ENCODE data around the gene CLECL1.

Gene CLECL1

DNA sequence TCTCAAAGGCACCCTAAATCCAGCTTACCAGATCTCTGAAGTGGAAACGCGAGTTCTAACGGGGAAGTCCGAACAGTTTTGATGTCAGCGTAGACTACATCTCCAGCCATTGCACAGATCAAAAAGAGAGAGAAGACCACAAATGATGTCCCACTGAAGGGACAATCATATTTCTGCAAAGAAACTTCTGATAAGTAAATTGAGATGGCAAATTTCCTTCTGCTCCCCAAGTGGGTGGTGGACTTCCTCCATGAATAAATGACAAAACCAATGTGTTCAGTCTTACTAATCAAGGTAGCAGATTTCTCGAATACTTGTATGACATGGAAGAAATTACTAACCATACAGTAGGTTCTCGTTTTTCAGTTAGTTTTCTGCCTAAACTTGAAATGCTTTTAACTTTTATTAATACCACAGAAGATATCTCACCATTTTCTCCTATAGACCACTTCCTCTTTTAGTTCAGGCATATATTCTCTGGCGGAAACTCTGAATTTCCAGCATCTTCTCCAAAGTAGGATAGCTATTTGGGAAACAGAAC, at the start of gene CLECL1:
TSS of gene CLECL1 (minus strand) at position 177 of the 541 bp plus-strand sequence.
- DNase-seq, result peak in 1 of 2 donors; percentile 43

DNA sequence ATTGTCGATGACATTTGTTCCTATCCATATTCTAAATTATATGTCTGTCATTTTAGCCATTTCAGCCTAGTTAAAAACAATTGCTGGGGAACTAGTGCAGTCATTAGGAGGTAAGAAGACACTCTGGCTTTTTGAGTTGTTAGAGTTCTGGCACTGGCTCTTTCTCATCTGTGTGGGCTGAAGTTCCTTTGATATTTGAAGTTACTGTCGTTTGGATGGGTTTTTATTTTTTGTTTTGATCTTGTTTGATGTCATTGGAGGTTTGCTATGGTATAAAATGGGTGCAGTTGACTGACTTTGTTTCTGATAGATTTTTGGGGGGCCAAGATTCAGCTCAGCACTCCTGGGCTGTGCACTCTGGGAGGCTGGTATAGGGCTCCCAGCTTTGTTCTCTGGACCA, 48.5 kb upstream of the CLECL1 start:
- DNase-seq, result no peak

DNA sequence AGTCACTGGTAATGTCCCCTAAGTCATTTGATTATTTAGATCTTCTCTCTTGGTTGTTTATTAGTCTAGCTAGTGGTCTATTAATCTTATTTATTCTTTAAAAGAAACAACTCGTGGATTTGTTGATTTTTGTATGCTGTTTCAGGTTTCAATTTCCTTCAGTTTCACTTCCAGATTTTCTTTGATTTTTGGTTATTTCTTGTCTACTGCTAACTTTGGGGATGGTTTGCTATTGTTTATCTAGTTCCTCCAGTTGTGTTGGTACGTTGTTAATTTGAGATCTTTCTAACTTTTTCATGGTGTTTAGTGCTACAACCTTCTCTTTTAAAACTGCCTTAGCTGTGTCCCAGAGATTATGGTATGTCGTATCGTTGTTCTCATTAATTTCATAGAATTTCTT, 46.3 kb upstream of the CLECL1 start:
- peak in 1 of 2 donors; percentile 25 for DNase-seq

DNA sequence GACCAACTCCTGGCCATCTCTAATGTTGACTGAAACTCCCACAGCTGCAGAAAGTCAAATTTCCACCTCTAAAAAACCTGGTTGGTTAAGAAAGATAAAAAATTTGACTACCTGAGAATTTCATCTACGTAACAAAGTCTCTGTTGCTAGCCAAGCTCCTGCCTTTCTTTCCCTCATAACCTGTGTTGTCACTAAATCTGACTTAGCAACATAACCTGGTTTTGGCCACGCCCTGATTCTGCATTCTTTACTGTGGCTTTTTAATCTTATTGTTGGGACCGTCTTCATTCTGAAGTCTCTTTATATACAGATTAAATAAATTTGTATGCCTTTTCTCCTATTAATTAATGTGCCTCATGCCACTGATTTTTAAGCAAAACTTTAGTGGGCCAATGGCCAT, 43.9 kb upstream of the CLECL1 start:
- DNase-seq, result peak in 1 of 2 donors; percentile 60

DNA sequence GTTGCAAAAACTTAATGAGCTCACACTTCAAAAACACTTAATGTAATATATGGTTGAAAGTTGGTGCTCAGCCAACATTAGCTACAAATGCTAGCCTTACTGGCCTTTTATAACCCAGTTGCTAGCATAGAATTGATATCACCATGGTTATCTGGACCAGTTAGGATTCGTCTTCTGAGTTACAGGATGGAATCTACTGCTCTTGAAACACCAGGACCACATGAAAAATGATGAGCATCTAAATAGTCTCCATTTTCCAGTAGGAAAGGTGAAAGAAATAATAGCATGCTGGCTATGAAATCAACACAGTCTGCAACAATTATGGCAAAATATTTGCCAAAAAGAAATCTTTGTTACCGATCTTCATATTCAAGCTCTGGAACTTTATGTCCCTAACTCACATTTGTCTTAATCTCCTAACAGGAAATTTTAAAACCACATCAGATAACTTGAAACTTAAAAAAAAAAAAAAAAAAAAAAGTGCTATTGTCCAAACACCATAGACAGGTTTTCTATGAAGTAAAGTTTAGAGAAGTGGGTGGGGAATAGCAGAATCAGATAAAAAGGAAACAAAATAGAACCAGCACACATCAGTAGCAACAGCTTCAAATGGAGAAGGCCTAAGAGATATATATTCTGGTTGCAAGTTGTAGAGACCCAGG, 40.5 kb upstream of the CLECL1 start:
- peak in 1 of 2 donors; percentile 76 for DNase-seq

DNA sequence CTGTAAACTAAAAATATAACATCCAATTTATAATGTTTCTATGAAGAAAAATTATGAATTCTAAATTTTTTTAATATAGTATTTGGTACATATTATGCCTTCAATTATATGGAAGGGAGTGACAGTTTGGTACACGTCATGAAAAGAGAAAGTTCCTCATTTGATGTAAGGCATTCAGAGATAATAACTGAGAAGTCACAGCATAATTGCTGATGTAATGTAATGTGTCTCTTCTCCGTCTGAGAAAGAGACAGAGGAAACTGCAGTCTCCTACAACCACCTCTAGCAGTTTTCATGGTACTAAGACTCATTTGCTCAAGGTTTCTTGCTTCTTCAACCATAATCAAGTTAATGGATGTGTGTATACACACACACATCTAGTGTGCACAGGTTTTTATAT, 30.1 kb upstream of the CLECL1 start:
- peak; percentile 43 to 75 for DNase-seq

DNA sequence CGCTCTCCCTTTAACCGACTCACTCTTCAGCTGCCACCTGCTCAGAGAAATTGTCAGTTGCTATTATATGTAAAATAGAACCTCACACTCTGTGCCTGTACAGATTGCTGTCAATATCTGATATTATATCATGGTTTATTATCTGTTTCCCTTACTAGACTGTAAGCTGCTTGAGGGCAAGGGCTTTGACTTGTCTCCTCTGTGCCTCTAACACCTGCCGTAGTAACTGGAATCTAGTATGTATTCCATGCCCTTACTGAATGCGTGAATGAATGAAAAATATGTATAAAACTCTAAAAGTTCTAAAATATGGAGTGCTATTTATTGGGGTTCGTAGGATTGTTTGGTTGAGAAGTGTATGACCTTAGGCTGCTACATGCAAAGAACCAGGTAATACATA, 29.5 kb upstream of the CLECL1 start:
- peak in 1 of 2 donors; percentile 35 for DNase-seq

DNA sequence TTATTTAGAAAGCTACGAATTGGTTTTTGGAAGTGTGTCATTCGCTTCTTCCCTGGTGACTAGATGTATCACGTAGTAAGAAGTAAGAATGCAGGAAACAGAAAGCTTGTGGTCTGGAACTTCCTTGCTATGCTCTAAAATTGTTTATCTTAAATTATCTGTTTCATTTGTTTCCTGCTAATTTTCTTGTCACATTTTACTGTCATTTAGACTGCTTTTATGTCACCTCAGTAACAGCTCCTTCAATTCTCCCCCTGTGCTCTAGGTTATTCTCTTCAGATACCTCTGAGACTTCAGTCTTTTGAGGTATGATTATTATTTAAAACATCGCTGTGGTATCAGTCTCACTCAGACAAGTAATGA, 28.5 kb upstream of the CLECL1 start:
- DNase-seq, result peak; percentile 58 to 90

DNA sequence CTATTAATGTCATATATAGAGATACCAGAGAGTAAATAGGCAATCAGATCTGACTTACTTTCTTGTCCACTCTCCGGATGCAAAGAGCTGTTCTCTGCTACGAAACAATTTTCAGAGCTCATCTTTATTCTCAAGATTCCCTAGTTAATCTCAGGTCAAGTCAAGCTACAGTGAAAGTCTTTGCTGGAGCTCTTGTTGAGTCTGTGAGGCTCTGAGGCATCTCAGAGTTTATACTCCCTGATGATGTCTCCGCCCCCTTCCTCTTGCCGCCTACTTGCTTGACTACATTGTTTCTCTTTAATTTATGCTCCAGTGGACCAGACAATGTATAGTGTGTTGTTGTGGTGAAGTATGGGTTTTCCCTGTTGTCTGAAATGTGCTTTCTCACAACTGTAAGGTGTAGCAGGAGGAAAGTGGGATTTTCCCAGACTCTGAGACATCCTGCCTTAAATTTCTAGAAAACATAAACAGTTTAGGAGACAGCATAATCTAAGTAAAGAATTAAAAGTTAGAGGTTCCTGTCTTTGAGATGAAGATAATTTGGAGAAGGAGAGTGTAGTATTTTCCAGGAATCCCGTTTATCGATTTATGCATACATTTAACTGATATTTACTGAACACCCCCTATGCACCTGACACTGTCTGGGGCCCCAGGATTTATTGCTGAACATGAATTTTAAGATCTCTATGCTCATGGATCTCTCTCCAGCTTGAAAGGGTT, 28.0 kb upstream of the CLECL1 start, which contains the start of gene CD69:
TSS of gene CD69 (minus strand) at position 203 of the 720 bp plus-strand sequence. CDS start at position 122, 81 bp downstream.
- DNase-seq, result peak; percentile 95 to 97

DNA sequence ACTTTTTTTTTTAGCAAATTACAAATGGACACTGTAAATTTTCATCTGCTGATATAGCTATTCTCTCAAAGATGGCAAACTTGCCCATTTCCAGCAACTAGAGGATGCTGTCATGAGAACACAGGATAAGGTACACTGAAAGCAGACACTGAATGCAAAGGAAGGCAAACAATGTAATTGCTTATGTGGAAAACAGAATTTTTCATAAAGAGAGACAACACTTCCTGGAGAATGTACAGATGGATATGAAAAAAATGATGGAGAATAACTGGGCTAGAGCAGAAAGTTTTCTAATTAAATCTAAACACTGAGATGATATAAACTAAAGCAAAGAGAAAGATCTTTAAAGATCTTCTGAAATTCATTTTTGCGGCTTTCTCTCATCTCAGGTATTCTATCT, 27.2 kb upstream of the CLECL1 start:
- DNase-seq, result peak in 1 of 2 donors; percentile 69

DNA sequence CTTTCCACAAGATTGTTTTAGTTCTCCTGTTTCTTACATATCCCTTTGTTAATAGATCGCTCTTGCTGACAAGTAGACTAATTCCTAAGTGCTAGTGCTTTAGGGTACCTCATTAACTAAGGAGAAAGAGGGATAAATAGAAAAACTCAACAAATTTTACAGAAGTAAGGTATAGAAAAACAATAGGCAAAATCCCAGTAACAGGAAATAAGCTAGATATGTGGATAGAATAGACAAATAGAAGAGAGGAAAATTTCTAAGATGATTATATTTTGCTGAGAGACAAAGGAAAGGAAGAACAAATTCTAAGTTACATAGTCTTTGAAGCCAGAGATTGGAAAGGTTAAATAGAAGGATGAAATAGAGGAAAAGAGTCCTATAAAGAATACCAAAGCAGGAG, 26.8 kb upstream of the CLECL1 start:
- DNase-seq, result no peak

DNA sequence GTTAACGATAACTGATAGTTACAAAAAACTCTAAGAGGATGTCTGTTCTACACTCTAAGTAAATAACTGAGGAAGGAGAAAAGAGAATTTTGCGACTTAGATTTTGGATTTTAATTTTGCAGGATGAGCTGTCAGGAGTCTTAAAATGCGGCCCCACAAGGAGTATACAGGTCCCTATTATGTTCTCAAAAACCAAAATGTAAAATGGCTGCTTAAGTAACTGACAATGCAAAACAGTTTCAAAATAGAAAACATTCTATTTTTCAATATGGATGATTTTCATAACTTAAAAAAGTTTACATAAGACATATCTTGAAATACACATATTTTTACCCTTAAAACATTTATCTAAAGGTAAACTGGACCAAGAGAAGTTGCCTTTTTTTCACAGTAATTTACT, 25.2 kb upstream of the CLECL1 start:
- peak in 1 of 2 donors; percentile 68 for DNase-seq

DNA sequence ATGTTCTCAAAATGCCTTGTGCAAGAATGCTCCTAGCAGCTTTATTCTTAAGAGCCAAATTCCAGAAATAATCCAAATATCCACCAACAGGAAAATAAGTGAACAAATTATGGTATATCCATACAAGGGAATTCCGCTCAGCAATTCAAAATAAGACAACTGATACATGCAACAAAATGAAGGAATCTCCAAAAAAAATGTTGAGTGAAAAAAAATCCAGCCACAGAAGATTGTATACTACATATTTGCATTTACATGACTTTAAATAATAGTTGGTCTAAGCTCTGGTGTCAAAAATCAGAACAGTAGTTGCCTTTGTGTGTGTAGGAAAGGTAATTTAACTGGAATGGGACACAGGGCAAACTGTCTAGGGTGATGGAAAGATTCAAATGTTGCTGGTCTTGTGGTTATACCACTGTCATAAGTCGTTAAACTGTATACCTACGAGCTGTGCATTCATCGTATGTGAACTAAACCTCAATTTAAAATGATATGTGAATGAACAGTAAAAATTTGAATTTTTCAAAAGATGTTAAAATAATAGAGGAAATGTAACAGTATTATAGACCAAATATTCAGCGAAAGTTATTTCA, 24.6 kb upstream of the CLECL1 start:
- peak in 1 of 2 donors; percentile 75 for DNase-seq

DNA sequence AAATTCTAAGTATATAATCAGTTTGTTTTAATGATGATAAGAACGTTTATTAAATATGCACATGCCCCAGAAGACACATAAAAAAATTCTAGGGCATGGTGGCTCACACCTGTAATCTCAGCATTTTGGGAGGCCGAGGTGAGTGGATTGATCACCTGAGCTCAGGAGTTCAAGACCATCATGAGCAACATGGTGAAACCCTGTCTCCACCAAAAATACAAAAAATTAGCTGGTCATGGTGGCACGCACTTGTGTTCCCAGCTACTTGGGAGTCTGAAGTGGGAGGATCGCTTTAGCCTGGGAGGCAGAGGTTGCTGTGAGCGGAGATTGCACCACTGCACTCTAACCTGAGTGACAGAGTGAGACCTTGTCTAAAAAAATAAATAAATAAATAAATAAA, 23.8 kb upstream of the CLECL1 start:
- peak; percentile 41 to 63 for DNase-seq

DNA sequence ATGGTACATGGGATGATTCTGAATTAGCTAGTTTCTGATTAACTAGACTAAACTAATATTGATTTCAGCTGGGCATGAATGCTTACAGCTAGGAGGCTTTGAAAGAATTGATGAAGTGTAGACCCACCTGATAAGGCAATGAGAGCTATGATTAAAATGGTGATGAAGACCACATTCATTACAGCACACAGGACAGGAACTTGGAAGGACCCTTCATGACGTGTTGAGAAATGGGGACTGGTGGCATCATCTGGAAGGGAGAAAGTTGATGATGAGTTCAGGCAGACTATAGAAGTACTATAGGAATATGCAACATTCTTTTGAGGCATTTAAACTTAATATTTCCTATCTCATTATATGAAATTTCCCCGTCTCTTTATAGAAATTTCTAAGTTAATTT, 23.3 kb upstream of the CLECL1 start:
- peak in 1 of 2 donors; percentile 64 for DNase-seq

DNA sequence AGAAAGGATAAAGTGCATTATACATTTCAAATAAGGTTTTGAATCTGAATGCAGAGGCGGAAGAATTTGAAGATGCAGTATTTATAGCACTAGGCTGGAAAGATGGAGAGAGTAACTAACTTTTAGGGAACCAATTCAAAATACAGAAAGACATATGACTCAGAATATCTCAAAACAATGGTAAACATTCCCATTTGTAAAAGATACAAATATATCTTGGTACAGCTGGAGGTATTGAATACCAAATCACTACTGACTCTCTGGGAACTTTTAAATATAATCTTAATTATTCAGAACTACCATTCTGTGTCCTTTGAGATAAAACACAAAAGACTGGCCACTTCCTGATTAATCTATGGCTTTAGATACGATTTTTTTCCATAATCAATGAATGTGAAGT, 22.7 kb upstream of the CLECL1 start:
- DNase-seq, result peak in 1 of 2 donors; percentile 47

DNA sequence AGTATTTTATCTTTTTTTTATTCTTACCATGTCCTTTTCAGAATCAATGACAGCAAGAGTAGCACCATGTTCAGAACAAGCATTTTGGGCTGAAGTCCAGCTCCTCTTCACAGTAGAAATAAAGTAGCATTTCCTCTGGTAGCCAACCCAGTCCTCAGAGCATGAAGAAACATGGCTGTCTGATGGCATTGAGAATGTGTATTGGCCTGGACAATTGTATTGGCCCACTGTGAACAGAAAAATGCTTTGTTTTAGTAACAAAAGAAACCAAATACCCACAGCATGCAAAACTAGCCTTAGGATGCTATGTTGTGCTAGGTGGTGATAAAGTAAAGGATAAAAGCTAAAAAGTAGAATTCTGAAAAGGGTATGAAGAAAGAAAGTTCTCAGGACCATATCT, 22.1 kb upstream of the CLECL1 start:
- peak in 1 of 2 donors; percentile 59 for DNase-seq

DNA sequence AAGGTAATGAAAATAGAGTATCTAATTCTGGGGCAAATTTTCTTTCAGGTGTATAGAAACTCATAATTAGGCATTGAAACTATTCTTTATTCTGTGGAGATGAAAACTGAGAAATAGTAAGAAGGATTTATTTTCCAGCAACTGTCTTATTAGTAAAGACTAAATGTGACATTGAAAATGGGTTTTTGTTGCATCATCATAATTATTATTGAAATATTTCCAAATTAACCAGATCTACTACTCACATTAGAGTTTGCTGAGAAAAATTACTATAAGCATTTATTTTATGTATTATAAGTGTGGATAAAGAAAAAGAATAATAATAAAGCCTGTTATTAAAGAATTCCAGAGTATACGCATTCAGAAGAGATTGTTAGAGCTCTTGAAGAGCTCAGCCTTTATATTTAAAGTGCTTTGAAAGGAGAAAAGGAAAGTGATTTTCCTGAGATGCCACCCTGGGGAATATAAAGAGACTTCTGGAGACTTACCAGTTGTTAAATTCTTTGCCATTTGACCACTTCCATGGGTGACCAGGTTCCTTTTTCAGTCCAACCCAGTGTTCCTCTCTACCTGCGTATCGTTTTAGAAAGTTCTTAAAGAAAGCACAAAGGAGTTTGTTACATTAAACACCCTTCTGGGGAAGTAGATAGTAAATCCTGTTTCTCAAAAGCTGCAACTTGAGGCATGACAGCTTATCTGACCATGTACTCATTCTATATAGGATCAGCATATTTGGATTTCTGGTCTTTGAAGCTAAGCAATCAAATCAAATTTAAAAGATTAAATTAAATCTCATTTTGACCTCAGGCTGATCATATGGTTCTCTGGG, 21.4 kb upstream of the CLECL1 start:
- DNase-seq, result peak in 1 of 2 donors; percentile 58

DNA sequence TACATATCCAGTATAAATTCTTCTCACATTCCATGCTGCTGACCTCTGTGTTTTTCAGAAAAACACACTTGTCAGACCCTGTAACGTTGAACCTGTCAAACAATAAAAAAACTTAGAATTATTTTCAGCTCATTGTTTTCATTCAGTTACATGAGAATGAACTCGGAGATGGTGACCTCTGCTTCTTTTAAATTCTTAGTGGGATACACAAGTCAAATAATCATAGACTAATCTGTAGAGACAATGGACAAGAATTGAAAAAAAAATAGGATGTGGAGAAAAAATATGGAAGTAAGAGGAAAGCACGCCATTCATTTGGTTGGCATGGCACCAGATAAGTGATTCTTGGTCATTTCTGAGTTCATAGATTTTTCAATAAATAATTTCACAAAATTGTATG, 20.6 kb upstream of the CLECL1 start:
- DNase-seq, result no peak

DNA sequence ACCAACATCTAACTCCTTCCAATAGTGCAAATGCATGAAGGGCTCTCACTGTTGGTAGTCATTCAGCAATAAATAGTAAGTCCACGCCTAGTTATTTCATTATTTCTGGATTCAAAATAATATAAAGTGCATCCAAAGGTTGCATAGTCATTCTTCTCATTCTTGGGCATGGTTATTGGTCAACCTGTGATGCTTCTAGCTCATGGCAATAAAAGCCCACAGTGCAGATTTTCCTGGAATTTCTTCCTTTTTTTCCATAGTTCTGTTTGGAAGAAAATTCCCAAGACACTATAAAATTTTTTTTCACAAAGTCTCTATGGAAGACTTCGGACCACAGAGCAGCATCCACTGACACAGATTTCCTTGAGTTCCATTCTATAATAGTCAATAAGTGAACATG, 20.2 kb upstream of the CLECL1 start:
- DNase-seq, result peak in 1 of 2 donors; percentile 61

DNA sequence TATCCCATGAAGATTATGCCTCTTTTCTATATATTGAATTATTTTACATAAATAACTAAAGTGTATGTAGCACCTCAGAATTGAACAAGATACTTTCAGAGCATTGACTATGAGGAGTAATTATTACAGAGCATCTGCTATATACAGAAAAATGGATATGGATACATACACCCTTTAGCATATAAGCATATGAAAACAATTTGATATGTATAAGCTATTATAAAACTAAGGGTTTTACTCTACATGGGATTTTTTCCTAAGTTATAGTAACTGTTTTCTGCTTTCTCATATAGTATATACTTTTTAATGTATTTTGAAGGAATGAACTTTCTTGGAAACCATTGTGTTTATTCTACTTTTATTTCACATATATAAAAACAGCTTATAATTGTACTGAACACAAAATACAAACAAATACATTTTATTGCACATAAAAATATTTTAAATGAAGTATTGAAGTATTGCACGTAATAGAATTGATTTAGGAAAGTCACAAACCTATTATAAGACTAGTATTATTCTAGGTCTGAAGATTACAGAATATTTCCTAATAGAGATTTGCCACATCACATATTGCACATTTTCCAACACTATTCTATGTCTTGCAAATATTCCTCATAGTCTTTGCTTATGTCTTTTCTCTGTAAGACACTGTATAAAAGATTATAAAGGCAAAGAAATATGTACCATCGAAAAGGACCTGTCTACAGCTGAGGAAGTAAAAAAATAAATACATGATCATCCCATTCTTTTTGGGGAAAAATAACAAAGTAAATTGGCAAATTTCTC, 19.4 kb upstream of the CLECL1 start:
- DNase-seq, result peak in 1 of 2 donors; percentile 48
